Glutamatergic neuron (in vitro differentiated cells): ENCODE measurements around the gene VAMP7. TPM values are rescaled to one million over a fixed set of nuclear protein-coding genes. Genes with fewer than 3 reads are reported as not detected.

Experiments
- DNase-seq: peaks from one replicate; pipeline ENCODE4 v3.0.0; 2022
- H3K27ac Mint-ChIP-seq: one replicate; pipeline ENCODE4 v1.8.0; 2020; ENCODE audit warnings: mild to moderate bottlenecking, mixed read lengths, inconsistent platforms; ENCODE audit not compliant: unreplicated experiment
- H3K27me3 Mint-ChIP-seq: one replicate; pipeline ENCODE4 v1.8.0; 2020; ENCODE audit warnings: mild to moderate bottlenecking, moderate library complexity, mixed read lengths, inconsistent platforms; ENCODE audit not compliant: unreplicated experiment
- H3K36me3 Mint-ChIP-seq: one replicate; pipeline ENCODE4 v1.8.0; 2020; ENCODE audit warnings: mild to moderate bottlenecking, mixed read lengths, inconsistent platforms; ENCODE audit not compliant: unreplicated experiment
- H3K4me1 Mint-ChIP-seq: one replicate; pipeline ENCODE4 v1.8.0; 2020; ENCODE audit warnings: mild to moderate bottlenecking, low read depth, mixed read lengths, inconsistent platforms; ENCODE audit not compliant: unreplicated experiment
- H3K4me3 Mint-ChIP-seq: one replicate; pipeline ENCODE4 v1.8.0; 2020; ENCODE audit warnings: mild to moderate bottlenecking, mixed read lengths, inconsistent platforms; ENCODE audit not compliant: unreplicated experiment
- H3K9me3 Mint-ChIP-seq: one replicate; pipeline ENCODE4 v1.8.0; 2020; ENCODE audit warnings: mild to moderate bottlenecking, moderate library complexity, mixed read lengths, inconsistent platforms; ENCODE audit not compliant: unreplicated experiment
- CTCF ChIP-seq: fragments of 200-600 bp; sonication (generic); IDR thresholded peaks from one replicate; pipeline ENCODE4 v1.5.0; 2021; ENCODE audit not compliant: partially characterized antibody, unreplicated experiment
- total RNA-seq: library from RNA; stranded (reverse); fragmentation: NEBNext Ultra II Directional; extraction: Animal tissue kit (Norgen Biotek cat#: 25700); gene quantifications from one replicate; pipeline ENCODE4 v1.2.1, GENCODE V29; 2021; ENCODE audit not compliant: unreplicated experiment

The VAMP7 gene
- total RNA-seq, 1 donor from 2014 or later = 19.5 TPM

DNA sequence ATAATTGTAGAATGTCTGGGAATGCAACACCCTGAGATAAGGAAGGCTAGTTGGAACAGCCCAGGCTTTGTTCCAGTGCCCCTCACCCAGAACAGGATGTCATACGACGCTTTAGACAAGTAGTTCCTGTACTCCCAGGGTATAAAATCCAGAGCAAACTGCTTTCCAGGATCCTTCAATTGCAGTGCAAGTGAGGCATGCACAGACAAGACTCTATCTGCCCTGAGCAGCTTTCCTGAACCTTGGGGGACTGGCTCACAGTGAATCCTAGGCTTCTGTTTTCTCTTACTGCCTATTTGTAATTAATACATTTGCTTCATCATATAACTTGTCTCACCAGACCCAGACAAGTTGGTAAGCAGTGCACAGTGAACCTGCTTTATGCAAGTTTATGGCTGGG lies 68.0 kb downstream of the VAMP7 start:
- no peaks in the 10 kb centered on the region for H3K4me1 Mint-ChIP-seq
- no peak for DNase-seq
- peaks cover 7% of the 10 kb centered on the region for H3K36me3 Mint-ChIP-seq
- no peak overlapping the region for H3K27ac Mint-ChIP-seq
- H3K27me3 Mint-ChIP-seq = no peaks in the 10 kb centered on the region
- no peak overlapping the region for H3K4me3 Mint-ChIP-seq
- H3K9me3 Mint-ChIP-seq = no peaks in the 10 kb centered on the region
- TF ChIP-seq CTCF = no peak

GRCh38 chrX:155951237-155951789 lies 70.2 kb downstream of the VAMP7 start:
- TF ChIP-seq CTCF = no peak
- Mint-ChIP-seq H3K9me3 (peaks cover 2% of the 10 kb centered on the region), H3K36me3 (peaks cover under 1% of the 10 kb centered on the region), H3K4me1 (no peaks in the 10 kb centered on the region), H3K27ac (no peak overlapping the region), H3K4me3 (no peak overlapping the region), H3K27me3 (no peaks in the 10 kb centered on the region)
- no peak for DNase-seq

DNA sequence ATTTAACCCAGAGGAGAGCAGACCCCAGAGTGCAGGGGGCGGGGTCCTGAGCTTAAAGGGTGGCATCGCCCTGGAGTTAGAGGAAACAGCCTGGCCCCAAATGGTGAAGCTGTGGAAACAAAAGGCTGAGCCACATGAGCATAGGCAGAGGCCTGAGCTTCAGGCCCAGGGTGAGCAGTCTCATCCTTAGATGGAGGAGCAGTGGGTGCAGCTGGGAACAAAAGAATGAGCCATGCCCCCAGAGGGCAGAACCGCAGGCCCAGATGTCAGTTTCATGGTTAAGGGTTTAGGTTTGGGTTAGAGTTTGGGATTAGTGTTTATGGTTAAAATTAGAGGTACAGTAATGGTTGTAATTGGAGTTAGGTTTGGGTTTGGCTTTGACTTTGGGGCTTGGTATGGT lies 71.9 kb downstream of the VAMP7 start:
- H3K27ac Mint-ChIP-seq = no peak overlapping the region
- no peak for TF ChIP-seq CTCF
- H3K9me3 Mint-ChIP-seq = peaks cover 2% of the 10 kb centered on the region
- H3K4me1 Mint-ChIP-seq = no peaks in the 10 kb centered on the region
- no peak overlapping the region for H3K4me3 Mint-ChIP-seq
- no peak for DNase-seq
- H3K27me3 Mint-ChIP-seq = no peaks in the 10 kb centered on the region
- no peaks in the 10 kb centered on the region for H3K36me3 Mint-ChIP-seq

DNA sequence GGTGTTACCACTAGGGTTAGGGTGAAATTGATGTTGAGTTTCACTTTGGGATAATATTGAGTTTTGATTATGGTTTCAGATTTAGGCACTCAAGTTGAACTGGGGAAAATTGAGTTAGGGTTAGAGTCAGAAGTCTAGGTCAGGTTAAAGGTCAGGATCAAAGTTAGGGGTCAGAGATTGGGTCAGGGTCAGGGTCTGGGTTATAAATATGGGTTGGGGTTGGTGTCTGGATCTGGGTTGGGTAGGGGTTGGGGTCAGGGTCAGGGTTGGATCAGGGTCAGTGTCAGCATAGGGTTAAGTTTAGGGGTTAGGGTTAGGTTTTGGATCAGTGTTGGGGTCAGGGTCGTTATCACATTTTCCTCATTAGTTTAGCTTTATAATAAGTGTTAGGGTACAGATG lies 73.6 kb downstream of the VAMP7 start:
- no peak for DNase-seq
- no peak overlapping the region for H3K4me3 Mint-ChIP-seq
- H3K27me3 Mint-ChIP-seq = no peaks in the 10 kb centered on the region
- no peaks in the 10 kb centered on the region for H3K36me3 Mint-ChIP-seq
- no peak overlapping the region for H3K27ac Mint-ChIP-seq
- H3K9me3 Mint-ChIP-seq = peaks cover 2% of the 10 kb centered on the region
- H3K4me1 Mint-ChIP-seq = no peaks in the 10 kb centered on the region
- no peak for TF ChIP-seq CTCF

DNA sequence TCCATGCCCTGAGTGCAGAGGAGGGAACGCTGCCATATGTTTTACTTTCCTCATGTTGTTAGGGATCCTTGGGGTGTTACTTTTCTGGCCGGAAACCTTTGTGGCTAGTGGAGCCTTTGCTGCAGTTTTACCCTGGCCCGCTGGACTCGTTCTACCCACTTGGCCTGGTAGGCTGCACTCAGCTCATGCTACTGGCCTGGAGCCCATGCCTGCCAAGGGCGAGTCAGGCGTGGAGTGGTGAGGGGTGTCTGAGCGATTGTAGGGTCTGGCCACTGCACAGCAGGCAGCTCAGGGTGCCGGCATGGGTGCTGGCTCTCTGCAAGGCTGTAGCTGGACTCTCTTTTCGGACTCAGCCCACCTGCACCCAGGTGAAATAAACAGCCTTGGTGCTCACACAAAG lies 75.0 kb downstream of the VAMP7 start:
- Mint-ChIP-seq H3K27ac (no peak overlapping the region), H3K36me3 (no peaks in the 10 kb centered on the region), H3K4me1 (no peaks in the 10 kb centered on the region), H3K9me3 (peaks cover 2% of the 10 kb centered on the region), H3K4me3 (no peak overlapping the region), H3K27me3 (no peaks in the 10 kb centered on the region)
- DNase-seq = no peak
- no peak for TF ChIP-seq CTCF
